HuH-7.5 (cell line): ENCODE results near the gene FGF2.
"Not testable (repeated sequence)": the region's sequence is repeated elsewhere in the genome, so short reads cannot be mapped to it uniquely, and the experiment has no call there.

Experiments
- DNase-seq: peaks from one replicate; pipeline ENCODE4 v3.0.0; 2011; ENCODE audit warnings: low spot score

FGF2 gene

GRCh38 chr4:122930862-122931261 is 104.2 kb downstream of the FGF2 start:
- no peak for DNase-seq

- no peak for DNase-seq
These were observed 106.1 kb downstream of the FGF2 start for GRCh38 chr4:122932763-122933162.

- not testable (repeated sequence) for DNase-seq
These were observed 118.5 kb downstream of the FGF2 start for GRCh38 chr4:122945136-122945535.

GRCh38 chr4:122946142-122946541 is 119.5 kb downstream of the FGF2 start:
- DNase-seq = no peak
